T-helper 1 cell treated with Interleukin-12 subunit alpha and Interleukin-12 subunit beta and Interleukin-4 antibody, amounts not matched to agents 30 ng/mL and 1 ng/mL, for 36 hours (primary cell): ENCODE data around the gene GALNS. TPM values are rescaled to one million over a fixed set of nuclear protein-coding genes. Genes with fewer than 3 reads are reported as not detected.
"Not testable (repeated sequence)": the region's sequence is repeated elsewhere in the genome, so short reads cannot be mapped to it uniquely, and the experiment has no call there.

Source experiments
- intact Hi-C: fragments of 100-400 bp; cut with micrococcal nuclease; formaldehyde crosslinking; loops from one replicate; pipeline ENCODE4 v1.15.1; 2024
- total RNA-seq: library from RNA; stranded (reverse); gene quantifications from 2 replicates; pipeline ENCODE4 v1.2.3, GENCODE V29; 2022

GALNS gene
- 42.0 and 42.2 TPM in 2 replicates for total RNA-seq

- intact Hi-C loops, result loop anchor here (1.0 to 5.0 kb wide), 16 partner anchors 41 to 652 kb away; partner anchors contain the start of genes CDH15, CDT1, MVD and SPG7
Measured at GRCh38 chr16:88856828-88857727, at the start of gene GALNS, which contains the start of gene TRAPPC2L. GALNS (minus strand) TSS chr16:88856947; CDS start chr16:88856877, 70 bp downstream. TRAPPC2L (plus strand) TSS chr16:88857127; CDS start chr16:88857151, 24 bp downstream.

GRCh38 chr16:88906020-88906419, 49.3 kb upstream of the GALNS start:
- intact Hi-C loops, result no loop called here

GRCh38 chr16:88905563-88905962, 48.8 kb upstream of the GALNS start:
- intact Hi-C loops, result no loop called here

- intact Hi-C loops, result no loop called here
Measured at GRCh38 chr16:88904676-88905365, 48.1 kb upstream of the GALNS start.

GRCh38 chr16:88903267-88903666, 46.5 kb upstream of the GALNS start:
- intact Hi-C loops, result no loop called here

- intact Hi-C loops, result no loop called here
Measured at GRCh38 chr16:88902744-88903143, 46.0 kb upstream of the GALNS start.

GRCh38 chr16:88901718-88902337, 45.1 kb upstream of the GALNS start:
- intact Hi-C loops, result no loop called here

GRCh38 chr16:88900662-88901052, 43.9 kb upstream of the GALNS start:
- intact Hi-C loops, result no loop called here

- intact Hi-C loops, result no loop called here
Measured at GRCh38 chr16:88899901-88900661, 43.3 kb upstream of the GALNS start.

GRCh38 chr16:88897696-88898425, 41.1 kb upstream of the GALNS start:
- intact Hi-C loops, result no loop called here

- intact Hi-C loops, result no loop called here
Measured at GRCh38 chr16:88896238-88897070, 39.7 kb upstream of the GALNS start.

GRCh38 chr16:88895335-88895734, 38.6 kb upstream of the GALNS start:
- intact Hi-C loops, result no loop called here

GRCh38 chr16:88894681-88895300, 38.0 kb upstream of the GALNS start:
- intact Hi-C loops, result no loop called here

- intact Hi-C loops, result not testable (repeated sequence)
Measured at GRCh38 chr16:88894266-88894665, 37.5 kb upstream of the GALNS start.

GRCh38 chr16:88893127-88893968, 36.6 kb upstream of the GALNS start:
- intact Hi-C loops, result no loop called here

GRCh38 chr16:88892065-88892464, 35.3 kb upstream of the GALNS start:
- intact Hi-C loops, result no loop called here

GRCh38 chr16:88891083-88891482, 34.3 kb upstream of the GALNS start:
- intact Hi-C loops, result no loop called here

GRCh38 chr16:88889702-88890352, 33.1 kb upstream of the GALNS start:
- intact Hi-C loops, result not testable (repeated sequence)
